ENCODE measurements around the gene NID2. TPM values are rescaled to one million over a fixed set of nuclear protein-coding genes. Genes with fewer than 3 reads are reported as not detected.

NID2 gene
- total and polyA plus RNA-seq, 2 of the 4 experiments (the other 2 are of a cell fraction): 101 to 303 TPM

DNA sequence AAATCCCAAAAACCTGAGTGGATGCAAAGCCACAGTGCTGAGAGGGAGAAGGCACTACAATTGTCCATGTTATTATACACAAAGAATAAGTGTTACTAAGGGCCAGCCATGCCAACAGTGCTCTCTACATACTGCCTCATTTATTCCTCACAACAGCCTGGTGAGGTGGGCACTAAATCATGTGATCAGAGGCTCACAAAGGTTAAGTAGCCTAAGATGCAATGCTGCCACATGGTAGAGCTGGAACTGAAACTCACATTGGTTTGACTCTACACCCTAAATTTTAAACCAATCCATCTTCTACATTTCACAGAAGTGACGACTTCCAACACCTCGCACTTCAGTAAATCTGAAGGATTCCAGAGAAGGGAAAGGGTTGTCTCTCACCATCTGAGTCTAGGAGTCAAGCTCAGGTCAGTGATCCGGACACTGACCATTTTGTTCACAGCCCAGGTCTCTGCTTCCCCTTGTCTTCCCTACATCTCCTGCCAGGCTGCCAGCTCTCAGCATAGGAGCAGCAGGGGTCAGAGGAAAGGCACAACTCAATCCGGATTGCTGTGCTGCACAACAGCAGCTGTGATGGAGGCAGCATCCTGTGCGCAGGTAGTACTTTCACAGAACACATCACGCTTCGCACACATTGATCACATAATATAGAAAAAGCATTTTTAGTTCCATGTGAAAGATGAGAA is 29.6 kb downstream of the NID2 start:
- H2BK20ac ChIP-seq (ENCODE audit: low read depth, low read length): no peak overlapping the region
- no peaks in the 10 kb centered on the region for H3K27me3 ChIP-seq (ENCODE audit: control insufficient read depth, insufficient read depth, low read length)
- ATAC-seq (ENCODE audit: low read depth) (no peak), DNase-seq (no peak)
- peaks cover 23% of the 10 kb centered on the region; the same call in 1 of the 2 replicates for H3K9me1 ChIP-seq (ENCODE audit: insufficient read depth, low read length)
- ChIA-PET POLR2A (ENCODE audit: unreplicated experiment) (no interaction called here), CTCF (no interaction called here)
- H3K4ac ChIP-seq (ENCODE audit: low read depth, low read length): no peak overlapping the region
- H3K27ac ChIP-seq (ENCODE audit: insufficient read depth, low read length): no peak overlapping the region
- H3K4me2 ChIP-seq (ENCODE audit: low read depth, low read length): no peak overlapping the region
- no peak overlapping the region for H4K91ac ChIP-seq (ENCODE audit: insufficient read depth, low read depth, low read length)
- 0 out of 2 replicates have a peak overlapping the region, but pooled peaks have one; percentile 8 for H3K23ac ChIP-seq (ENCODE audit: low read depth, low read length)
- H2BK120ac ChIP-seq (ENCODE audit: low read depth, low read length): no peak overlapping the region
- intact Hi-C loops (cut with micrococcal nuclease) (no loop called here), in situ Hi-C loops (cut with MboI; ENCODE audit: low sequenced_read_pairs) (no loop called here), dilution Hi-C loops (cut with HindIII; ENCODE audit: low sequenced_read_pairs, unreplicated experiment) (no loop called here)
- H3K56ac ChIP-seq (ENCODE audit: extremely low read depth, insufficient read depth, low read length): no peak overlapping the region
- H4K20me1 ChIP-seq (ENCODE audit: insufficient read depth, low read length): no peaks in the 10 kb centered on the region
- H3K9me3 ChIP-seq (ENCODE audit: control insufficient read depth, insufficient read depth, low read length): no peaks in the 10 kb centered on the region
- TF ChIP-seq MAZ (IDR thresholded peaks at IDR 0.05; ENCODE audit: borderline replicate concordance, low read depth, low read length) (no peak), SMC3 (IDR thresholded peaks at IDR 0.05; ENCODE audit: low read depth, low read length) (no peak), NFE2L2 (IDR thresholded peaks at IDR 0.05; ENCODE audit: low read depth, low read length) (no peak), RFX5 (IDR thresholded peaks at IDR 0.05; ENCODE audit: low read depth, low read length) (no peak), FOS (IDR thresholded peaks at IDR 0.05; ENCODE audit: low read depth, low read length) (no peak), POLR2A (IDR thresholded peaks at IDR 0.05; ENCODE audit: low read depth, low read length) (no peak), MXI1 (IDR thresholded peaks at IDR 0.05; ENCODE audit: borderline replicate concordance, low read depth, low read length) (no peak)
- TF ChIP-seq, protein P1, sequence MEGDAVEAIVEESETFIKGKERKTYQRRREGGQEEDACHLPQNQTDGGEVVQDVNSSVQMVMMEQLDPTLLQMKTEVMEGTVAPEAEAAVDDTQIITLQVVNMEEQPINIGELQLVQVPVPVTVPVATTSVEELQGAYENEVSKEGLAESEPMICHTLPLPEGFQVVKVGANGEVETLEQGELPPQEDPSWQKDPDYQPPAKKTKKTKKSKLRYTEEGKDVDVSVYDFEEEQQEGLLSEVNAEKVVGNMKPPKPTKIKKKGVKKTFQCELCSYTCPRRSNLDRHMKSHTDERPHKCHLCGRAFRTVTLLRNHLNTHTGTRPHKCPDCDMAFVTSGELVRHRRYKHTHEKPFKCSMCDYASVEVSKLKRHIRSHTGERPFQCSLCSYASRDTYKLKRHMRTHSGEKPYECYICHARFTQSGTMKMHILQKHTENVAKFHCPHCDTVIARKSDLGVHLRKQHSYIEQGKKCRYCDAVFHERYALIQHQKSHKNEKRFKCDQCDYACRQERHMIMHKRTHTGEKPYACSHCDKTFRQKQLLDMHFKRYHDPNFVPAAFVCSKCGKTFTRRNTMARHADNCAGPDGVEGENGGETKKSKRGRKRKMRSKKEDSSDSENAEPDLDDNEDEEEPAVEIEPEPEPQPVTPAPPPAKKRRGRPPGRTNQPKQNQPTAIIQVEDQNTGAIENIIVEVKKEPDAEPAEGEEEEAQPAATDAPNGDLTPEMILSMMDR (conservative IDR thresholded peaks at IDR 0.05; ENCODE audit: low read depth, low read length): no peak
- peaks cover 12% of the 10 kb centered on the region for H3K4me1 ChIP-seq (ENCODE audit: control insufficient read depth, insufficient read depth, low read length)
- no peak overlapping the region for H3K4me3 ChIP-seq (ENCODE audit: insufficient read depth, low read depth, low read length)
- no TSS peak for BruUV-seq (replicated peaks)
- H2AK9ac ChIP-seq (replicated peaks; ENCODE audit: low read depth, low read length, poor library complexity): no peak overlapping the region
- no peak overlapping the region for H4K8ac ChIP-seq (ENCODE audit: low read depth in 2 of 2, low read length in 2 of 2)
- H2BK15ac ChIP-seq (ENCODE audit: low read depth, low read length): no peak overlapping the region
- peaks cover 66% of the 10 kb centered on the region for H3K36me3 ChIP-seq (ENCODE audit: control insufficient read depth, insufficient read depth, low read length)
- no peak overlapping the region for H2BK5ac ChIP-seq (ENCODE audit: low read depth, low read length, poor library complexity, severe bottlenecking)
- no peak overlapping the region for H3K18ac ChIP-seq (ENCODE audit: low read depth, low read length)
- no peak overlapping the region for H3K14ac ChIP-seq (replicated peaks; ENCODE audit: low read depth, low read length)
- WGBS, 2 experiments (ENCODE audit: extremely low coverage in 2 of 2, insufficient read length in 1 of 2): no CpG with 5 or more reads among the region's 7 CpGs
- H3K9ac ChIP-seq (ENCODE audit: low read depth, low read length): no peak overlapping the region
- H4K5ac ChIP-seq (ENCODE audit: low read depth, low read length): no peak overlapping the region
- H2AK5ac ChIP-seq (ENCODE audit: low read depth, low read length): no peak overlapping the region
- no peak overlapping the region for H2AFZ ChIP-seq (replicated peaks; ENCODE audit: low read length, poor library complexity)
- peaks cover 51 to 77% of the 10 kb centered on the region in 2 experiments for H3K79me1 ChIP-seq (ENCODE audit: low read depth in 1 of 2, low read length in 2 of 2)
